Measurements from ENCODE around the gene AKIP1. TPM values are rescaled to one million over a fixed set of nuclear protein-coding genes. Genes with fewer than 3 reads are reported as not detected.

The AKIP1 gene
- total and polyA plus RNA-seq, 2 of the 8 experiments (the other 6 are each of a cell fraction or from before 2014, with no cell fraction given), result 17.8 to 29.6 TPM

GRCh38 chr11:8963569-8964323 is 52.8 kb downstream of the AKIP1 start:
- H4K8ac ChIP-seq (ENCODE audit: extremely low read depth, insufficient read depth, low read length), result peak overlapping the region; percentile 95; the same call in 1 of the 2 replicates
- H3K36me3 ChIP-seq (ENCODE audit: control insufficient read depth in 2 of 4, insufficient read depth in 4 of 4, low read length in 3 of 4), result no peaks in the 10 kb centered on the region
- no peak overlapping the region for H3K56ac ChIP-seq (replicated peaks; ENCODE audit: insufficient read length, low read depth, low read length)
- H3K27ac ChIP-seq (ENCODE audit: low read depth, low read length), result no peak overlapping the region
- 6% methylated on average over 27 of the region's 39 CpGs; no CpG with 5 or more reads in 1 of the 2 experiments for WGBS, 2 experiments (ENCODE audit: extremely low coverage in 1 of 2, insufficient coverage in 1 of 2, insufficient read length in 1 of 2, insufficient replicate concordance in 2 of 2, low coverage in 1 of 2, low lambda C conversion rate in 2 of 2, missing lambda C conversion rate in 1 of 2)
- no peak overlapping the region for H2AFZ ChIP-seq (ENCODE audit: low read length)
- no peak overlapping the region for H2AK5ac ChIP-seq (ENCODE audit: low read depth, low read length)
- FAIRE-seq (no peak), DNase-seq (ENCODE audit: low read depth in 1 of 2, low spot score in 2 of 2) (peak; percentile 56 to 90)
- H3K23me2 ChIP-seq (ENCODE audit: low read depth, low read length), result peaks cover 12% of the 10 kb centered on the region
- H2BK120ac ChIP-seq (replicated peaks; ENCODE audit: low read depth, low read length), result no peak overlapping the region
- H2BK20ac ChIP-seq (ENCODE audit: low read length), result no peak overlapping the region
- no peak overlapping the region for H3K14ac ChIP-seq (ENCODE audit: insufficient read length)
- no peaks in the 10 kb centered on the region for H4K20me1 ChIP-seq (replicated peaks in 1 of 2; ENCODE audit: control insufficient read depth in 1 of 2, insufficient read depth in 2 of 2, low read length in 2 of 2)
- peak overlapping the region; percentile 64 to 86 (median 68) for H3K4me3 ChIP-seq (ENCODE audit: extremely low read depth in 1 of 4, insufficient read depth in 2 of 4, low read depth in 3 of 4, low read length in 4 of 4)
- H3K4me2 ChIP-seq (ENCODE audit: insufficient read depth in 1 of 2, low read depth in 2 of 2, low read length in 2 of 2), result peak overlapping the region; percentile 62 to 90
- POLR2A ChIA-PET (ENCODE audit: partially characterized antibody), result interaction anchor here (0.7 to 1.5 kb wide), 7 partner anchors 12 to 497 kb away, joined by 3 to 8 read pairs (median 3); partner anchors contain the start of genes AKIP1, TRIM66 and ZNF143
- no peaks in the 10 kb centered on the region for H3K9me3 ChIP-seq (ENCODE audit: insufficient read depth in 2 of 2, low read depth in 1 of 2, low read length in 1 of 2)
- peaks cover 0 to 4% (median 2%) of the 10 kb centered on the region in 4 experiments; a peak in 3 of 7 replicates for H3K4me1 ChIP-seq (replicated peaks in 1 of 4; ENCODE audit: control insufficient read depth in 3 of 4, insufficient read depth in 4 of 4, low read length in 3 of 4)
- no peaks in the 10 kb centered on the region for H3K27me3 ChIP-seq (replicated peaks in 1 of 4; ENCODE audit: control insufficient read depth in 3 of 4, extremely low read depth in 1 of 4, insufficient read depth in 3 of 4, low read length in 3 of 4)
- H4K91ac ChIP-seq (replicated peaks; ENCODE audit: insufficient read length, low read length), result no peak overlapping the region
- peak overlapping the region in 2 of 4 experiments; percentile 62 to 63; a peak in 3 of 7 replicates for H3K9ac ChIP-seq (replicated peaks in 1 of 4; ENCODE audit: extremely low read depth in 1 of 4, low read depth in 3 of 4, low read length in 3 of 4)
- no peak overlapping the region for H2BK5ac ChIP-seq (ENCODE audit: low read depth, low read length)
- no peak overlapping the region for H2BK12ac ChIP-seq (ENCODE audit: low read depth, low read length)
- CTCF ChIA-PET (ENCODE audit: partially characterized antibody), result interaction anchor here (0.9 to 2.3 kb wide), 7 partner anchors 31 to 700 kb away, joined by 3 to 11 read pairs (median 3); partner anchors contain the start of genes C11orf16 and LMO1
- 0 out of 2 replicates have a peak overlapping the region, but pooled peaks have one; percentile 51 for H3K18ac ChIP-seq (ENCODE audit: extremely low read depth, low read length)
- H3K79me2 ChIP-seq (ENCODE audit: control insufficient read depth in 1 of 2, insufficient read depth in 2 of 2, low read length in 2 of 2), result peaks cover 0 to 3% of the 10 kb centered on the region in 2 experiments; a peak in 1 of 4 replicates
- peak overlapping the region; percentile 47 for H4K5ac ChIP-seq (ENCODE audit: insufficient read length, low read depth, low read length)
- no peak overlapping the region for H3K4ac ChIP-seq (replicated peaks; ENCODE audit: insufficient read length, low read depth, low read length)
- no peak overlapping the region for H3K23ac ChIP-seq (ENCODE audit: insufficient read length)
- peaks cover 3% of the 10 kb centered on the region; the same call in 1 of the 2 replicates for H3K79me1 ChIP-seq (ENCODE audit: low read depth, low read length)
- H2BK15ac ChIP-seq (ENCODE audit: low read length), result no peak overlapping the region
- TF ChIP-seq SIN3A (conservative IDR thresholded peaks at IDR 0.05 in 1 of 2, IDR thresholded peaks at IDR 0.05 in 1 of 2; ENCODE audit: low read depth in 1 of 2, low read length in 2 of 2) (peak; percentile 14 to 93; a peak in 1 of 4 replicates), KDM5A (IDR thresholded peaks at IDR 0.05; ENCODE audit: low read length) (no peak), RXRA (IDR thresholded peaks at IDR 0.05; ENCODE audit: insufficient read depth, low read depth, low read length) (no peak), JUN (IDR thresholded peaks at IDR 0.05; ENCODE audit: low read depth, low read length) (no peak), SAP30 (IDR thresholded peaks at IDR 0.05; ENCODE audit: insufficient read depth, insufficient replicate concordance, low read length) (peak; percentile 46), ASH2L (IDR thresholded peaks at IDR 0.05; ENCODE audit: low read length) (peak; percentile 91), CHD1 (IDR thresholded peaks at IDR 0.05; ENCODE audit: low read depth, low read length) (no peak), RBBP5 (IDR thresholded peaks at IDR 0.05; ENCODE audit: borderline replicate concordance, low read depth, low read length) (0 out of 2 replicates have a peak, but pooled peaks have one; percentile 43)
- TF ChIP-seq, protein P1, sequence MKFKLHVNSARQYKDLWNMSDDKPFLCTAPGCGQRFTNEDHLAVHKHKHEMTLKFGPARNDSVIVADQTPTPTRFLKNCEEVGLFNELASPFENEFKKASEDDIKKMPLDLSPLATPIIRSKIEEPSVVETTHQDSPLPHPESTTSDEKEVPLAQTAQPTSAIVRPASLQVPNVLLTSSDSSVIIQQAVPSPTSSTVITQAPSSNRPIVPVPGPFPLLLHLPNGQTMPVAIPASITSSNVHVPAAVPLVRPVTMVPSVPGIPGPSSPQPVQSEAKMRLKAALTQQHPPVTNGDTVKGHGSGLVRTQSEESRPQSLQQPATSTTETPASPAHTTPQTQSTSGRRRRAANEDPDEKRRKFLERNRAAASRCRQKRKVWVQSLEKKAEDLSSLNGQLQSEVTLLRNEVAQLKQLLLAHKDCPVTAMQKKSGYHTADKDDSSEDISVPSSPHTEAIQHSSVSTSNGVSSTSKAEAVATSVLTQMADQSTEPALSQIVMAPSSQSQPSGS (IDR thresholded peaks at IDR 0.05; ENCODE audit: low read length), result no peak

All from H1 (cell line).